CD4-positive, alpha-beta T cell (primary cell): Measurements from ENCODE around the gene GCN1. TPM values are rescaled to one million over a fixed set of nuclear protein-coding genes. Genes with fewer than 3 reads are reported as not detected.

Source experiments
- ATAC-seq: fragments of 200-7000 bp; cut with Tn5 transposase; one replicate; pipeline ENCODE4 v1.10.0; 2022; ENCODE audit warnings: mild to moderate bottlenecking; ENCODE audit not compliant: poor library complexity
- CTCF ChIA-PET: fragments of 350-600 bp; sonication (Branson Sonifier 250); formaldehyde crosslinking; loops from one replicate; lab custom pipeline; 2021; ENCODE audit warnings: antibody characterized with exemption, inconsistent platforms; lab: Charles Lee
- POLR2A ChIA-PET: fragments of 350-600 bp; sonication (Branson Sonifier 250); formaldehyde crosslinking; loops from one replicate; lab custom pipeline; 2021; ENCODE audit warnings: antibody characterized with exemption, inconsistent platforms; lab: Charles Lee
- DNase-seq, 14 experiments: peaks; one replicate each; pipeline ENCODE4 v3.0.0-alpha.2; 2013 to 2020; ENCODE audit warnings: mixed read lengths in 2 of 14
- H3K27ac ChIP-seq, 2 donors: one replicate each; pipeline versions ENCODE4 v1.5.1 to v1.7.0; 2013; ENCODE audit warnings: low read length in 2 of 2, low read depth in 1 of 2, mild to moderate bottlenecking in 1 of 2
- H3K27me3 ChIP-seq, 2 experiments: 1 replicate in 1 of 2; 2 replicates in 1 of 2; pipeline versions ENCODE4 v1.6.1 to v1.7.0; 2013; ENCODE audit warnings: low read length in 2 of 2, control low read depth in 1 of 2, mild to moderate bottlenecking in 1 of 2, moderate library complexity in 1 of 2; ENCODE audit not compliant: insufficient read depth in 2 of 2, control insufficient read depth in 1 of 2
- H3K36me3 ChIP-seq: one replicate; pipeline ENCODE4 v1.6.1; 2013; ENCODE audit warnings: low read length, control low read depth; ENCODE audit not compliant: insufficient read depth
- H3K4me1 ChIP-seq: one replicate; pipeline ENCODE4 v1.6.1; 2013; ENCODE audit warnings: low read length, control low read depth; ENCODE audit not compliant: insufficient read depth
- H3K4me3 ChIP-seq: one replicate; pipeline ENCODE4 v1.5.1; 2013; ENCODE audit warnings: mild to moderate bottlenecking, low read length, moderate library complexity
- H3K9me3 ChIP-seq, 2 experiments: 1 replicate in 1 of 2; 2 replicates in 1 of 2; pipeline versions ENCODE4 v1.6.1 to v1.7.0; 2013; ENCODE audit warnings: low read length in 2 of 2, mild to moderate bottlenecking in 2 of 2, control low read depth in 1 of 2, moderate library complexity in 1 of 2; ENCODE audit not compliant: control insufficient read depth in 1 of 2, insufficient read depth in 1 of 2
- H3K27ac Mint-ChIP-seq: one replicate; pipeline ENCODE4 v1.8.0; 2020; ENCODE audit warnings: mixed read lengths
- H3K27me3 Mint-ChIP-seq: one replicate; pipeline ENCODE4 v1.8.0; 2021; ENCODE audit warnings: mixed read lengths
- H3K36me3 Mint-ChIP-seq: one replicate; pipeline ENCODE4 v1.8.0; 2021; ENCODE audit warnings: low read depth, mixed read lengths
- H3K4me1 Mint-ChIP-seq: one replicate; pipeline ENCODE4 v1.8.0; 2021; ENCODE audit warnings: low read depth, mixed read lengths
- H3K4me3 Mint-ChIP-seq: one replicate; pipeline ENCODE4 v1.8.0; 2020; ENCODE audit warnings: mild to moderate bottlenecking, mixed read lengths
- H3K9me3 Mint-ChIP-seq: one replicate; pipeline ENCODE4 v1.8.0; 2020; ENCODE audit warnings: mixed read lengths
- CTCF ChIP-seq: fragments of 200-600 bp; IDR thresholded peaks from one replicate; pipeline ENCODE4 v1.8.0; 2022; ENCODE audit warnings: antibody characterized with exemption, mild to moderate bottlenecking
- intact Hi-C, 2 experiments: fragments of 100-400 bp; cut with DNase I in 1 of 2; cut with micrococcal nuclease in 1 of 2; formaldehyde crosslinking; loops; one replicate each; pipeline versions ENCODE4 v1.15.1 to v1.9.0; 2023 to 2025; cut with DNase I, micrococcal nuclease
- total RNA-seq, 174 experiments: library from RNA in 2 of 174; stranded (reverse) in 2 of 174; gene quantifications; one replicate each; pipeline ENCODE4 v1.2.3 and lab custom pipeline; 2021 to 2026

GCN1 gene
- total RNA-seq, 2 experiments from 2014 or later: 121 to 128 TPM

- Mint-ChIP-seq H3K9me3 (no peaks in the 10 kb centered on the region), H3K27ac (peak overlapping the region; percentile 14), H3K4me3 (no peak overlapping the region), H3K4me1 (peaks cover 25% of the 10 kb centered on the region), H3K27me3 (no peaks in the 10 kb centered on the region), H3K36me3 (peaks cover 88% of the 10 kb centered on the region)
- CTCF ChIA-PET: no interaction called here
- no peak for TF ChIP-seq CTCF
- H3K27me3 ChIP-seq: no peaks in the 10 kb centered on the region
- POLR2A ChIA-PET: interaction anchor here (1.9 kb wide), 1 partner anchor 16 kb away, joined by 5 read pairs; no protein-coding TSS in a partner anchor
- H3K36me3 ChIP-seq: peaks cover 94% of the 10 kb centered on the region
- ATAC-seq: no peak
- no peaks in the 10 kb centered on the region for H3K9me3 ChIP-seq
- intact Hi-C loops: no loop called here
- no peak overlapping the region for H3K27ac ChIP-seq
- no peak overlapping the region for H3K4me3 ChIP-seq
- H3K4me1 ChIP-seq: peaks cover 45% of the 10 kb centered on the region
- DNase-seq: peak in 1 of 14 experiments; percentile 4
These were observed 91.1 kb downstream of the GCN1 start for GRCh38 chr12:120103371-120103770.

- ChIA-PET POLR2A (interaction anchor here (1.2 to 1.9 kb wide), 2 partner anchors 14 to 16 kb away, joined by 4 to 5 read pairs; partner anchors contain the start of gene RAB35), CTCF (no interaction called here)
- Mint-ChIP-seq H3K9me3 (no peaks in the 10 kb centered on the region), H3K36me3 (peaks cover 88% of the 10 kb centered on the region), H3K27ac (peak overlapping the region; percentile 14), H3K27me3 (no peaks in the 10 kb centered on the region), H3K4me3 (no peak overlapping the region), H3K4me1 (peaks cover 21% of the 10 kb centered on the region)
- no peak overlapping the region for H3K27ac ChIP-seq
- TF ChIP-seq CTCF: no peak
- H3K4me3 ChIP-seq: no peak overlapping the region
- H3K9me3 ChIP-seq: no peaks in the 10 kb centered on the region
- H3K36me3 ChIP-seq: peaks cover 94% of the 10 kb centered on the region
- peaks cover 41% of the 10 kb centered on the region for H3K4me1 ChIP-seq
- intact Hi-C loops: no loop called here
- ATAC-seq: no peak
- no peaks in the 10 kb centered on the region for H3K27me3 ChIP-seq
- no peak for DNase-seq
These were observed 91.5 kb downstream of the GCN1 start for GRCh38 chr12:120103044-120103338.

GRCh38 chr12:120102189-120103043 lies 92.1 kb downstream of the GCN1 start:
- Mint-ChIP-seq H3K27me3 (no peaks in the 10 kb centered on the region), H3K27ac (peak overlapping the region; percentile 72), H3K36me3 (peaks cover 88% of the 10 kb centered on the region), H3K9me3 (no peaks in the 10 kb centered on the region), H3K4me1 (peaks cover 18% of the 10 kb centered on the region), H3K4me3 (no peak overlapping the region)
- TF ChIP-seq CTCF: no peak
- intact Hi-C loops: no loop called here
- Histone ChIP-seq H3K27ac (peak overlapping the region; percentile 21 to 30), H3K4me3 (no peak overlapping the region), H3K36me3 (peaks cover 93% of the 10 kb centered on the region), H3K4me1 (peaks cover 38% of the 10 kb centered on the region), H3K27me3 (no peaks in the 10 kb centered on the region), H3K9me3 (no peaks in the 10 kb centered on the region)
- DNase-seq: peak in 2 of 14 experiments; percentile 4 to 15
- ATAC-seq: no peak
- POLR2A ChIA-PET: interaction anchor here (1.2 to 1.9 kb wide), 2 partner anchors 14 to 15 kb away, joined by 4 to 5 read pairs; partner anchors contain the start of gene RAB35
- CTCF ChIA-PET: no interaction called here
